ENCODE results near the gene BABAM2.

DNA sequence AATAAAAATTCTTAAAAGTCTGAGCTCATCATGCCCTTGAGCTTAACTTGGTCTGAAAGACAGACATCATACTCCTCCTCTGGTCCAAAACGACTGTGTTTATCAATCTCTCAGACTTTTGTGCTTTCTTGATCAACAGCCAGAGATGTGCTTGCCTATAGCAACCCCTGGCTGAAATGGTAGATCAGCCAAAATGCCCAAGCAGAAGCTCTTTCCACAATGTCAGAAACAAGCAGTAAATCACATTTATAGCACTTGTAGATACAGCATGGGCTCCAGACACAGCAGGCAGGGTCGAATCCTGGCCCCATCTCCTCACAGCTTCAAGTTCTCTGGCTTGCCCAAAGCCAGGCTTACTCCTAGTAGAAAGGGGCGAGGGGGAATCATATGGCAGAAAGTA lies 391.7 kb downstream of the BABAM2 start:
- TF ChIP-seq, protein P1, sequence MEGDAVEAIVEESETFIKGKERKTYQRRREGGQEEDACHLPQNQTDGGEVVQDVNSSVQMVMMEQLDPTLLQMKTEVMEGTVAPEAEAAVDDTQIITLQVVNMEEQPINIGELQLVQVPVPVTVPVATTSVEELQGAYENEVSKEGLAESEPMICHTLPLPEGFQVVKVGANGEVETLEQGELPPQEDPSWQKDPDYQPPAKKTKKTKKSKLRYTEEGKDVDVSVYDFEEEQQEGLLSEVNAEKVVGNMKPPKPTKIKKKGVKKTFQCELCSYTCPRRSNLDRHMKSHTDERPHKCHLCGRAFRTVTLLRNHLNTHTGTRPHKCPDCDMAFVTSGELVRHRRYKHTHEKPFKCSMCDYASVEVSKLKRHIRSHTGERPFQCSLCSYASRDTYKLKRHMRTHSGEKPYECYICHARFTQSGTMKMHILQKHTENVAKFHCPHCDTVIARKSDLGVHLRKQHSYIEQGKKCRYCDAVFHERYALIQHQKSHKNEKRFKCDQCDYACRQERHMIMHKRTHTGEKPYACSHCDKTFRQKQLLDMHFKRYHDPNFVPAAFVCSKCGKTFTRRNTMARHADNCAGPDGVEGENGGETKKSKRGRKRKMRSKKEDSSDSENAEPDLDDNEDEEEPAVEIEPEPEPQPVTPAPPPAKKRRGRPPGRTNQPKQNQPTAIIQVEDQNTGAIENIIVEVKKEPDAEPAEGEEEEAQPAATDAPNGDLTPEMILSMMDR (conservative IDR thresholded peaks at IDR 0.05; ENCODE audit: low read depth, low read length), result no peak
- TF ChIP-seq EZH2 (IDR thresholded peaks at IDR 0.05; ENCODE audit: low read length, unreplicated experiment) (no peak), EZH2phosphoT487 (IDR thresholded peaks at IDR 0.05; ENCODE audit: borderline replicate concordance, low read length) (no peak)

Measured in PC-3 (cell line).